ENCODE measurements around the gene PPP1R18.
"Not testable (repeated sequence)": the region's sequence is repeated elsewhere in the genome, so short reads cannot be mapped to it uniquely, and the experiment has no call there.

Gene PPP1R18

GRCh38 chr6:30688569-30688968 is 2.1 kb upstream of the PPP1R18 start:
- no peak for FAIRE-seq

DNA sequence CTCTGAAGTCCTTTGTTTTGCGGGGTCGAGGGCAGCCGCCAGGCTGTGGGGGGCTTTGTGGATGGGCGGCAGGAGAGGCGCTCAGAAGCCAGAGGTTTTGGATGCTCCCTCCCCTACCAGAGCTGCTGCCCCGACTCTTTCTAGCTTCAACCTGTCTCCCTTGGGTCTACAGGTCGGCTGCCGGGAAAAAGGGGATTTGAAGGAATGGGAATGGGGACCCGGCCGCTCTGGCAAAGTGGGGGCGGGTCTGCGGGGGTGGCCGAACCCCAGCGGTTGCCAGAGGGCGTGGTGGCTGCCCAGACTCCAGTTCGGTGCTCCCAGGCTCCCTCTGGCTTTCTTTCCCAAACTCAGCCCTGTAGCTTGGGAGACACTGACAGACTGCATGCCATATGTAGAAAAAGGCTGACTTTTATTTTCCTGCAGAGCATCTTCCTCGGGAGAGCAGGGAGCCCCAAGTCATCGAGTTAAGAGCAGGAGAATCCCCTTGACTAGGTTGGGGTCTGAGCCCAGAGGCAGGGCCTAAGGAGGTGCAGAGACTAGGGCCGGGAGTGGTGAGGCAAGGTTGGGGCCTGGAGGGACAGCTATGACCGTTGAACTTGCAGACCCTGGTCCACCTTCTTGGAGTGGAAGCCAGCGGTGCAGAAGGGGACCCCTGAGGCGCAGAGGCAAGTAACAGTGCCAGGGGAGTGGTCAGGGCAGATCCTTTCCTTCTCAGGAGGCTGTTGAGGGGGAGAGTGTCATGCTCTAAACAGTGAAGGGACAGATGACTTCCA is 1.4 kb upstream of the PPP1R18 start:
- no peak for FAIRE-seq

DNA sequence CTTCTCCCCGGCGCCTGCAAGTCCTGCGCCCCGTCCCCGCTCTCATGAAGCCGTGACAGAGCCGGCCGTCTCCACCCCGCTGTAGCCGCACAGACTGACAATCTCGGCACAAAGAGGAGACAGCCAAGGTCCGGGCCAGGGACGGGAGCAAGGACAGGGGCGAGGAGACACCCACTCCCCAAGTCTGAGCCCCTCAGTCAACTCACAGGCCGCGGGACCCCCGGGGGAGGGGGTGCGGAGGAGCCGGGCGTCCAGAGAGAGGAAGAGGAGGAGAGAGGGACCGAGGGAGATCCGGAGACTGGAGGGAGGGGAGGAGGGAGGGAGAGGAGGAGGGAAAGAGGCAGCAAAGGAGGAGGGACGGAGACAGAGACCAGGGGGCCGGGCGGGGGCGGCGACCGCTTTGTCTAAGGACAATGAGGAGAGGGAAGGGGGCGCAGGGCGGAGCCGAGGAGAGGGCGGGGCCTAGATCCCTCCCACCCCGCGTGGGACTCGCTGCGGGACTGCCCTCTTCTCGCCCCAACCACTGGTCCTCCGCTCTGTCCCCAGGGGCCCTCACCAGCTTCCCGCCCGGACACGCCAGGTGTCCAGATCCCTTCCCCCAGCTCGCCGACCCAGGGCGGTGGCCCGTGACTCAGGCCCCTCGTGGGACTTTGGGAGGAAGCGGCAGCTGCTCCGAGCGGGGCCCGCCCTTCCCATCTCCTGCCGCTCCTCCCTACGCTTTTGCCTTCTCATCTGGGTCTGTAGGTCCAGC is 638 bp upstream of the PPP1R18 start:
- FAIRE-seq = peak; percentile 87

- no peak for FAIRE-seq
Observed at GRCh38 chr6:30685157-30686008, 1.1 kb downstream of the PPP1R18 start.

GRCh38 chr6:30684386-30685156 is 1.9 kb downstream of the PPP1R18 start:
- no peak for FAIRE-seq

DNA sequence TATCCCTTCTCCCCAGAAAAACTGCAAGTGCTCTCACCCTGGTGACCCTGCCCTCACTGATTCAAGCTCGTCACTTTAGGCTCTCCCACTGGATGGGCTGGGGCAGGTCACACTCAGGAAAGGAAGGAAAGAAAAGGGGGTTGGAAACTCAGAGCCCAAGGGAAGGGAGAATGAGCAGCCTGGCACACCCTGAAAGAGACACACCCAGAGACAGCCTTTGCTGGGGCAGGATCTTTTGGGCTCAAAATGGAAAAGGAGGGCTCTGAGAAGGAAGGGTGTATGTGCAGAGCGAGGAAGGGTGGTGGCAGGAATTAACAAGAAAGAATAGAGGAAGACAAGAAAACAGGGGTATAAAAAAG is 2.5 kb downstream of the PPP1R18 start:
- no peak for FAIRE-seq

- FAIRE-seq = no peak
Observed at GRCh38 chr6:30683183-30683979, 3.1 kb downstream of the PPP1R18 start.

DNA sequence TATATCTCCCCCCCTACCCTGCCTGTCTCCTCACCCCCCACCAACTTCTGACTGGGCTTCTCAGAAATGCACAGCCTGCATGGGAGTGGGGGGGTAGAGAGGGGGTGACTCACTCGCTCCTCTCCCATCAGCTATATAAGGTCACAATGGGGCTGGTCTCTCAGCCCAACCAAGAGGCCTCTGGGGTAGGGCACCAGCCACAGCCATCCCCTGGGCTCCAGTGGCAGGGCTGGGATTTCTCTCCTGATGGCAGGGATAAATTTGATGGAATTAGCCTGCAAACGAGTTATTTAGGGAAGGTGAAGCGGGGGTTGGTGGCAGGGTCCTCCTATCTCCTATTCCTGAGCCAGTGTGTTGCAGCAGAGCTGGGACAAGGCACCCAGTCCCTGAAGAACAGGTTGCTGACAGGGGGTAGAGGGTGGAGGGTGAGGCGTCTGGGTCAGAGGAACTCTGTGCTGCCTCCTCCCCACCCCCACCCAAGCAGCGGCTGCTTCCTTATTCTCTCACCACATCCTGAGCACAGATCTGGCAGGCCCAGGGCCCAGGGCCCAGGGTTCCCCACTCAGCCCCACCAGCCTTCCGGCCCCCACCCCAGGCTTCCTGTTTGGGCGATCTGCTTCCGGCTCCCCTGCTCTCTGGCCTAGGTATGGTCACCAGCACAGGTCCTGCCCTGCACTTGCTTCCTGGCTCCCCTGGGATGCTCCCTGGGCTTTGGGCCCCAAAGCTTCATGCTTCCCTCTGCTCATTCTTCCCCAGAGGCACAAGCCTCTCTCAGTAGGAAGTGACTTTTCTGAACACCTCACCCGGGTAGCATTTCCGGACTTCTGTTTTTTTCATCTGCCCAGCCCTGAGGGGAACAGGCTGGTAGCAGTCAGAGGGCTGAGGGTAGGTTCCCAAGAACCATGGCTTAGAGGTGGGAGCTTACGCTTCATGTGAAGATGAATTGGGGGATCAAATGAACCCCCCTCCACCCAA is 4.0 kb downstream of the PPP1R18 start:
- no peak for FAIRE-seq

DNA sequence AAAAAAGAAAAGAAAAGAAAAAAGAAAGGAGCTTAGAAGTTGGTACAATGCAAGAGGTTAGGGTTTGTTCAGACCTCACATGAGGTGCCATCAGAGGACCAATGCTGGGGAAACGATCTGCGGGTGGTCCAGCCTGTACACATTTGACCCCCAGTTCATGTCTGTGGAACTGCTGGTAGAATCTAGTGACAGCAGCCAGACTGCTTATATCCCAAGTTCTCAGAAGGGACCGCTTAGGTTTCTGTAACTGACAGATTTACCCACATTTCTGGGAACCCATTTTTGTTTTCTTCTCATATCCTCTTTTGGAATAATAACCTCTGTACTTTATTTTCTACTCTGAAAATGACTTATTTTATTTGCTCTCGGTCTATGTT is 4.7 kb downstream of the PPP1R18 start:
- FAIRE-seq = no peak

- FAIRE-seq = no peak
Observed at GRCh38 chr6:30679765-30680535, 6.5 kb downstream of the PPP1R18 start.

- FAIRE-seq = no peak
Observed at GRCh38 chr6:30678964-30679726, 7.3 kb downstream of the PPP1R18 start.

DNA sequence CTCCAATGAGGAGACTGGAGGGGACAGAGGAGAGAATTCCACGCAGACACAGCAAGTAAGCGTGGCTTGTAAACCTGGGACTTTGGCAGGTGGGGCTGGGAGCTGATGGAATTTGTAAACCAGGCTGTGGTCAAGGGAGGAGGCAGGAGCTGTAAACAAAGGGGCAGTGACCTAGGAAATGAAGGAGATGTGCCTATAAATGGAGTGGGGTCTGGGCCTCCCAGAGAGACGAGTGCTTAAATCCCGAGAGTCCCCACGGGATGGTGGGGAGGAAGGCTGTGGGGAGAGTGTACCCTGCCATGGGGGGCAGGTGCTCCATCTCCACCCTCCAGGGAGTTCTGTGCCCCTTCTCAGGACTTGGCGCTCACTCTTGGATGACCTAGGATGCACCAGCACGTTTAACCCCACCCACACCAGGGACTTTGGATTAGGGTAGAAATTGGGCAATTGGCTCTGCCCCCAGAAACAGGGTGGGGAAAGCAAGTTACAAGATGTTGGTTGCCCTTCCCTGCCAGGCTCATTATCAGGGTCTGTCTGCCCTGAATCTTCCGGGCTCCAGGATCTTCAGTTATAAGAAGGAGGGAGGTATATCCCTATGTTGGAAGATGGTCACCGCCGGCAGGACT is 9.7 kb downstream of the PPP1R18 start:
- FAIRE-seq = no peak

DNA sequence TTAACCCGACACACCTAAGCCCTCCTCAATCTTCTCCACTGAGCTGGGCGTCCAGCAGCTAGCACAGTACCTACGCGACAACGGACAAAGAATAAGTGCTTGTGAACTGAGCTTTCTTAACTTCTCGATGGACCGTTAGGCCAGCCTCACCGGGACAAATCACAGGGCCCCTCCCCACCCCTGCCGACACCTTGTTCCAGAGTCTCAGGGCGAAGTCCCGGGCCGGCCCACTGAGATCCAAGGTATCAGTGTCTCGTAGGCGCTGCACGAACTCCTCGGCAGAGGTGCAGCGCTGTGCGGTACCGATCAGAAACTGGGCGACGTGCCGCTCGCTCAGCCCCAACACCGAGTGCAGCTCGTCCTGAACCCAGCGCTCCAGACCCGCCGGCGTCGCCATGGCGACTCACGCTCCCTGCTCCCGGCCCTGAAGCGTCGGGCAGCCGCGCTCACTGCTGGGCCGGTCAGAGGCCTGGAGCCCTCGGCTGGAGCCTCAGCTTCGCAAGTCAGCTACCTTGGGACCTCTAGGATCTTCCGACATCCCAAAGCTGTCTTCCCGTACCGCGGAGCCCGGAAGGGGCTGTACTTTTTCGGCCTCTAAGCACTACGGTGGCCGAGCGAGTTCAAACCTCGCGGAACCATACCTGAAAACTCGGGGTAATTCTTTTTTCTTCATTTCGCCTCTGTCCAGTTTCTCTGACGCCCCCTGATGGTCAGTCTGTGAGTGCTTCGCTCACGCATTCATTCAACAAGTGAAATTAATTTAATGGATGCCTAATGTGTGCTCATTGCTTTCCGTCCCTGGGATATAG is 13.8 kb downstream of the PPP1R18 start, which contains the start of gene DHX16:
TSS of gene DHX16 (minus strand) at position 562 of the 809 bp plus-strand sequence. CDS start at position 397, 165 bp downstream.
- FAIRE-seq = peak; percentile 95

DNA sequence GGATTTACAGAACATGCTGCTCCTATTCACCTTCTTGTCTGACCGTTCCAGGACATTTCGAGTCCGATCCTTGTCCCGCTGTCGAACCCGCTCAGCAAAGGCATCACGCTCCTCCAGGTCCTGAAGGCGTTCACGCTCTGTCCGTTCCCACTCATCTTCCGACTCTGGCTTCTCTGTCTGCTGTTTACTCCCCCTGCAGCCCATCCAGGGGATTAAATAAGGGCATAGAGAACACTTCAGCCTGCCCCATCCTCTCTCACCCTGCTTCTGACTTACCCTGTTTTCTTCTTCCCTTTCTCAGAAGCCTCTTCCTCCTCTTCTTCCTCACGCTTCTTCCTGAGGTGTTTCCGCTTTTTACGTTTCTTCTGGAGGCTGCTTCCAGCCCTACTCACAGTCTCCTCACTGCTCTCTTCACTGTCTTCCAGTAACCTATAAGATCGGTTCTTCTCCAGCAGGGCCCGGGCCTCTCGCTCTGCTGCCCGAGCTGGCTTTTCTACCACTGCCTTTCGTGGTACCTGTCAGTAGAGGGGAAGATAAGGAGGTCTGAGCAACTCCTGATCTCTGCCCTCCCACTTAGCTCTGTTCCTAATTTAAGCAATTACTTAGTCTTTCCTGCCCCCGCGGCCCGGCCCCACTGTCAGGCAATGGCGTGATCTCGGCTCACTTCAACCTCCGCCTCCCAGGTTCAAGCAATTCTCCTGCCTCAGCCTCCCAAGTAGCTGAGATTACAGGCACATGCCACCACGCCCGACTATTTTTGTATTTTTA is 15.5 kb downstream of the PPP1R18 start:
- FAIRE-seq = no peak

DNA sequence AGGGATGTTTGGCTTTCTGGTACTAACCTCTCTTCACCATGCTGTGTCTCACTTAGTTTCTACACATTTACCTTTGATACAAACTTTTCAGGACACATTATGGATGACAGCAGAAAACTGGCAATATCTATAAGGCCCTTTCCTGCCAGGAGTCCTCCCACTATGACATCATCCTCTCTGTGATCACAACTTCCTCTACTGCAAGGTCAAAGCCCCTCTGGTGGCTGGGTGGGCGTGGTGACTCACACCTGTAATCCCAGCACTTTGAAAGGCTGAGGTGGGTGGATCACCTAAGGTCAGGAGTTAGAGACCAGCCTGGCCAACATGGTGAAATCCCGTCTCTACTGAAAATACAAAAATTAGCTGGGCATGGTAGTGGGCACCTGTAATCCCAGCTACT is 20.1 kb downstream of the PPP1R18 start:
- FAIRE-seq = not testable (repeated sequence)

DNA sequence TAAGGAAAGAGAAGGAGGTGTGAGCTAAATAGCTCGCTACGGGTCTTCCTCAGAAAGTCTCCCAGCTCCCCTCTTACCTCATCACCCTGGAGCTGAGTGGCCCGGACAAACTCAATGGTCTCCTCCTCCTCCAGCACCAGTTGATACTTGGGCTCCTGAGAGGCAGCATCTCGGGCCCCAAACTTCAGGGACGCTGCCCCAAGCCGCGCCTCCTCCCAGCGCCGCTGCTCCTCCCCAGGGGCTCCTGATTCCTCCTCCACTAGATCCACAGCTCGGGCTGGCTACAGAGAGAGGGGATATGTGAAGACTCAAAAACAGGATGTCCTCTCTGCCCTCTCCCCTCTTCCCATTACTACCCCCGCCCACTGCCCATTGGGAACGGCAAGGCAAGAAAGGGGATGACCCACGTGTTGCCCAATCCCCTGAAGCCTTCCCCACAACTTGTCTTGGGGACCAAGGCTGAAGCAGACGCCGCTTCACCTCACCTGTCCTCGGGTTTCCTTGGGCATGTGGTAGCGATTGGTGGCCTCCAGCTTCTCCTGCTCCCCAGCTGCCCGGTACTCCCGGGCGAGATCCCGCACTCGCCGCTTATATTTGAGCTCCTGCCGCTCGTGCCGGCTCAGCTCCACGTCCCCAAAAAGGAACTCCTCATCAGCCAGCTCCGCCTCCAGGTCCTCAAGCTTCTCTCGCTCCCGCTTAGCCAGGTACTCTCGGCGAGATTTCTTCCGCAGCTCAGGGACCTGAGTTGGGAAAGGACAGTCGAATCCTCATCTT is 21.3 kb downstream of the PPP1R18 start:
- FAIRE-seq = no peak
